Measurements from ENCODE around the gene UQCRC1.

UQCRC1 gene

GRCh38 chr3:48630833-48631232, 21.4 kb upstream of the UQCRC1 start:
- H3K27ac ChIP-seq (ENCODE audit: low read depth, low read length, poor library complexity, severe bottlenecking): no peak overlapping the region
- no peaks in the 10 kb centered on the region for H4K20me1 ChIP-seq (ENCODE audit: insufficient read depth, low read length)
- H3K4me1 ChIP-seq (ENCODE audit: insufficient read depth, low read length, severe bottlenecking): peaks cover 10% of the 10 kb centered on the region
- no peaks in the 10 kb centered on the region for H3K79me2 ChIP-seq (ENCODE audit: insufficient read depth, low read length)
- TF ChIP-seq CTCF (IDR thresholded peaks at IDR 0.05; ENCODE audit: low read length): no peak
- no peak for TF ChIP-seq EZH2 (IDR thresholded peaks at IDR 0.05; ENCODE audit: borderline replicate concordance, low read length)
- no peak overlapping the region for H2AFZ ChIP-seq (ENCODE audit: low read length)
- no peaks in the 10 kb centered on the region for H3F3A ChIP-seq (ENCODE audit: insufficient read depth, low read length)
- no peak overlapping the region for H3K4me2 ChIP-seq (ENCODE audit: low read length)
- H3K27me3 ChIP-seq (ENCODE audit: insufficient read depth, low read length): no peaks in the 10 kb centered on the region
- H3K4me3 ChIP-seq (ENCODE audit: low read depth, low read length, poor library complexity, severe bottlenecking): no peak overlapping the region
- H3K9ac ChIP-seq (ENCODE audit: low read length): no peak overlapping the region
- no peaks in the 10 kb centered on the region for H3K9me3 ChIP-seq (ENCODE audit: low read length)
- no peaks in the 10 kb centered on the region for H3K9me2 ChIP-seq (ENCODE audit: low read depth, low read length)
- peaks cover 67% of the 10 kb centered on the region for H3K36me3 ChIP-seq (ENCODE audit: insufficient read depth, low read length)

- no peaks in the 10 kb centered on the region for H4K20me1 ChIP-seq (ENCODE audit: insufficient read depth, low read length)
- no peak overlapping the region for H3K4me3 ChIP-seq (ENCODE audit: low read depth, low read length, poor library complexity, severe bottlenecking)
- H3K36me3 ChIP-seq (ENCODE audit: insufficient read depth, low read length): peaks cover 72% of the 10 kb centered on the region
- no peak overlapping the region for H2AFZ ChIP-seq (ENCODE audit: low read length)
- H3K4me1 ChIP-seq (ENCODE audit: insufficient read depth, low read length, severe bottlenecking): peaks cover 10% of the 10 kb centered on the region
- no peak for TF ChIP-seq CTCF (IDR thresholded peaks at IDR 0.05; ENCODE audit: low read length)
- TF ChIP-seq EZH2 (IDR thresholded peaks at IDR 0.05; ENCODE audit: borderline replicate concordance, low read length): no peak
- H3K27me3 ChIP-seq (ENCODE audit: insufficient read depth, low read length): no peaks in the 10 kb centered on the region
- no peaks in the 10 kb centered on the region for H3K79me2 ChIP-seq (ENCODE audit: insufficient read depth, low read length)
- H3F3A ChIP-seq (ENCODE audit: insufficient read depth, low read length): no peaks in the 10 kb centered on the region
- H3K27ac ChIP-seq (ENCODE audit: low read depth, low read length, poor library complexity, severe bottlenecking): no peak overlapping the region
- no peak overlapping the region for H3K9ac ChIP-seq (ENCODE audit: low read length)
- no peaks in the 10 kb centered on the region for H3K9me3 ChIP-seq (ENCODE audit: low read length)
- no peak overlapping the region for H3K4me2 ChIP-seq (ENCODE audit: low read length)
- no peaks in the 10 kb centered on the region for H3K9me2 ChIP-seq (ENCODE audit: low read depth, low read length)
Observed at GRCh38 chr3:48630407-48630806, 21.0 kb upstream of the UQCRC1 start.

- TF ChIP-seq CTCF (IDR thresholded peaks at IDR 0.05; ENCODE audit: low read length): no peak
- TF ChIP-seq EZH2 (IDR thresholded peaks at IDR 0.05; ENCODE audit: borderline replicate concordance, low read length): no peak
- Histone ChIP-seq H3K9me2 (ENCODE audit: low read depth, low read length) (no peaks in the 10 kb centered on the region), H3K27ac (ENCODE audit: low read depth, low read length, poor library complexity, severe bottlenecking) (no peak overlapping the region), H3K9me3 (ENCODE audit: low read length) (no peaks in the 10 kb centered on the region), H2AFZ (ENCODE audit: low read length) (no peak overlapping the region), H4K20me1 (ENCODE audit: insufficient read depth, low read length) (no peaks in the 10 kb centered on the region), H3K79me2 (ENCODE audit: insufficient read depth, low read length) (no peaks in the 10 kb centered on the region), H3K4me2 (ENCODE audit: low read length) (no peak overlapping the region), H3K4me3 (ENCODE audit: low read depth, low read length, poor library complexity, severe bottlenecking) (no peak overlapping the region), H3F3A (ENCODE audit: insufficient read depth, low read length) (no peaks in the 10 kb centered on the region), H3K27me3 (ENCODE audit: insufficient read depth, low read length) (no peaks in the 10 kb centered on the region), H3K36me3 (ENCODE audit: insufficient read depth, low read length) (peaks cover 77% of the 10 kb centered on the region), H3K4me1 (ENCODE audit: insufficient read depth, low read length, severe bottlenecking) (peaks cover 10% of the 10 kb centered on the region), H3K9ac (ENCODE audit: low read length) (no peak overlapping the region)
Observed at GRCh38 chr3:48629894-48630293, 20.4 kb upstream of the UQCRC1 start.
